K562 (cell line): ENCODE data around the gene LAMA5. TPM values are rescaled to one million over a fixed set of nuclear protein-coding genes. Genes with fewer than 3 reads are reported as not detected.

ENCODE experiments used
- CCNT2 ChIP-seq: IDR thresholded peaks from 2 replicates; pipeline ENCODE4 v1.6.1; 2011; ENCODE audit warnings: borderline replicate concordance, low read depth, mild to moderate bottlenecking, moderate library complexity, mixed read lengths, low read length; ENCODE audit not compliant: insufficient read length; ENCODE audit errors: extremely low read depth
- CREB1 ChIP-seq, 2 experiments: sonication (generic) in 1 of 2; formaldehyde crosslinking in 1 of 2; IDR thresholded peaks; 2 replicates each; pipeline versions ENCODE4 v1.6.1 to v1.8.0; 2012 to 2022; ENCODE audit warnings: inconsistent platforms in 1 of 2, mild to moderate bottlenecking in 1 of 2, missing genetic modification reagents in 1 of 2, moderate library complexity in 1 of 2
- ESRRA ChIP-seq: fragments of 450-650 bp; IDR thresholded peaks from 2 replicates; pipeline ENCODE4 v1.6.1; 2014; ENCODE audit warnings: low read depth, mild to moderate bottlenecking, moderate library complexity, borderline replicate concordance
- ETS1 ChIP-seq: conservative IDR thresholded peaks from 2 replicates; pipeline ENCODE4 v1.6.1; 2011; ENCODE audit warnings: low read depth, mild to moderate bottlenecking, low read length; ENCODE audit not compliant: control insufficient read depth
- EWSR1 ChIP-seq: fragments of 450-650 bp; IDR thresholded peaks from 2 replicates; pipeline ENCODE4 v1.6.1; 2018; ENCODE audit warnings: borderline replicate concordance, mild to moderate bottlenecking, low read depth, moderate library complexity; ENCODE audit not compliant: partially characterized antibody
- FOXP4 ChIP-seq: sonication (generic); formaldehyde crosslinking; IDR thresholded peaks from 2 replicates; pipeline ENCODE4 v1.8.0; 2022; ENCODE audit warnings: mild to moderate bottlenecking, missing genetic modification reagents, borderline replicate concordance
- GABPB2 ChIP-seq: fragments of 250-450 bp; sonication (Bioruptor Pico); conservative IDR thresholded peaks from 2 replicates; pipeline ENCODE4 v1.5.1; 2021; ENCODE audit warnings: mild to moderate bottlenecking
- HEY1 ChIP-seq: fragments of 250-450 bp; sonication (Bioruptor Pico); IDR thresholded peaks from 2 replicates; pipeline ENCODE4 v1.5.0; 2020; ENCODE audit warnings: mild to moderate bottlenecking, moderate library complexity, borderline replicate concordance
- HMG20B ChIP-seq: fragments of 250-450 bp; sonication (Bioruptor Pico); IDR thresholded peaks from 2 replicates; pipeline ENCODE4 v1.5.0; 2021; ENCODE audit warnings: mild to moderate bottlenecking
- MAFK ChIP-seq: IDR thresholded peaks from 2 replicates; pipeline ENCODE4 v1.6.1; 2011; ENCODE audit warnings: low read length, improper control_type of control experiment
- MAZ ChIP-seq, 2 experiments: fragments of 450-650 bp in 1 of 2; sonication (generic) in 1 of 2; formaldehyde crosslinking; IDR thresholded peaks in 1 of 2; conservative IDR thresholded peaks in 1 of 2; 2 replicates each; pipeline versions ENCODE4 v1.4.0 to v1.5.0; 2020; ENCODE audit warnings: mild to moderate bottlenecking in 1 of 2, missing genetic modification reagents in 1 of 2
- POLR3A ChIP-seq: IDR thresholded peaks from 2 replicates; pipeline ENCODE4 v1.6.1; 2011; ENCODE audit warnings: borderline replicate concordance, mild to moderate bottlenecking, moderate library complexity; ENCODE audit not compliant: insufficient read length, insufficient read depth; ENCODE audit errors: extremely low read depth
- RFX5 ChIP-seq: IDR thresholded peaks from 2 replicates; pipeline ENCODE4 v1.6.1; 2011; ENCODE audit warnings: low read depth, mild to moderate bottlenecking, improper control_type of control experiment, low read length
- RREB1 ChIP-seq: fragments of 250-450 bp; sonication (Bioruptor Pico); IDR thresholded peaks from 2 replicates; pipeline ENCODE4 v1.4.0; 2020
- SIRT6 ChIP-seq: IDR thresholded peaks from one replicate; pipeline ENCODE4 v1.6.1; 2012; ENCODE audit warnings: low read depth, mild to moderate bottlenecking, control low read depth, inconsistent platforms, low read length, moderate library complexity
- STAG1 ChIP-seq: sonication (generic); formaldehyde crosslinking; IDR thresholded peaks from 2 replicates; pipeline ENCODE4 v1.5.0; 2020; ENCODE audit warnings: missing genetic modification reagents, borderline replicate concordance
- STAT5A ChIP-seq: IDR thresholded peaks from 2 replicates; pipeline ENCODE4 v1.6.1; 2012; ENCODE audit warnings: low read length, inconsistent platforms, borderline replicate concordance
- ZNF324 ChIP-seq: fragments of 250-450 bp; sonication (Bioruptor Pico); IDR thresholded peaks from 2 replicates; pipeline ENCODE4 v1.4.0; 2020; ENCODE audit warnings: mild to moderate bottlenecking
- polyA plus RNA-seq, 8 experiments: library from polyadenylated mRNA; depleted of rRNA in 4 of 8; stranded (reverse) in 5 of 8; unstranded in 3 of 8; fragments of >200 nt; fragmentation: Nextera tagmentation in 2 of 8; fragmentation: Illumina TruSeq in 1 of 8; extraction: Ambion mirVana in 2 of 8; extraction: Trizol in 1 of 8; gene quantifications; 2 replicates each; pipeline versions ENCODE4 v1.2.1 to v1.2.3, GENCODE V29; 2011 to 2014; ENCODE audit warnings: inconsistent platforms in 1 of 8, missing spikeins in 1 of 8
- total RNA-seq, 7 experiments: library from RNA; depleted of rRNA in 6 of 7; stranded (reverse); fragments of >200 nt in 6 of 7; fragmentation: Illumina TruSeq in 2 of 7; extraction: Trizol in 2 of 7; gene quantifications; 2 replicates each; pipeline versions ENCODE4 v1.2.1 to v1.2.3, GENCODE V29; 2011 to 2021; ENCODE audit warnings: low replicate concordance in 1 of 7

LAMA5 gene
- total and polyA plus RNA-seq, 9 of the 15 experiments (the other 6 are each of a cell fraction or from before 2014, with no cell fraction given): 0.31 to 101 (median 7.8) TPM

GRCh38 chr20:62302341-62303061 is 64.6 kb downstream of the LAMA5 start, which contains the start of gene ADRM1 (continued):
- TF ChIP-seq ESRRA (peak; percentile 60; the same call in 1 of the 2 replicates), SIRT6 (no peak), CREB1 (IDR thresholded peaks at IDR 0.05) (peak; percentile 39; the same call in 1 of the 2 replicates), CREB1 (CRISPR knock-in tag; IDR thresholded peaks at IDR 0.05) (peak; percentile 80), ETS1 (no peak), HMG20B (CRISPR knock-in tag) (no peak), EWSR1 (no peak), CCNT2 (peak; percentile 87), FOXP4 (CRISPR knock-in tag) (no peak), POLR3A (no peak), MAZ (CRISPR knock-in tag; conservative IDR thresholded peaks at IDR 0.05 in 1 of 2, IDR thresholded peaks at IDR 0.05 in 1 of 2) (peak; percentile 81 to 84), STAT5A (no peak), MAFK (peak; percentile 87), RREB1 (CRISPR knock-in tag) (no peak), GABPB2 (CRISPR knock-in tag) (no peak), HEY1 (no peak), STAG1 (CRISPR knock-in tag) (no peak), ZNF324 (CRISPR knock-in tag) (no peak), RFX5 (no peak)
